SK-N-SH treated with all-trans-retinoic acid at 6 μM for 48 hours (cell line): ENCODE results near the gene FHIT.

ENCODE experiments used
- ESRRG ChIP-seq: fragments of 250-450 bp; sonication (Bioruptor Pico); IDR thresholded peaks from 2 replicates; pipeline ENCODE4 v1.6.1; 2021; ENCODE audit warnings: mild to moderate bottlenecking
- PATZ1 ChIP-seq: fragments of 250-450 bp; sonication (Bioruptor Pico); IDR thresholded peaks from 2 replicates; pipeline ENCODE4 v1.8.0; 2020; ENCODE audit warnings: mild to moderate bottlenecking, moderate library complexity, borderline replicate concordance
- POU6F1 ChIP-seq: fragments of 250-450 bp; sonication (Bioruptor Pico); IDR thresholded peaks from 2 replicates; pipeline ENCODE4 v1.8.0; 2021; ENCODE audit warnings: low read depth, mild to moderate bottlenecking, moderate library complexity, borderline replicate concordance
- ZFP3 ChIP-seq: fragments of 250-450 bp; sonication (Bioruptor Pico); IDR thresholded peaks from 2 replicates; pipeline ENCODE4 v1.5.0; 2020; ENCODE audit warnings: mild to moderate bottlenecking, moderate library complexity
- ZFP30 ChIP-seq: fragments of 450-650 bp; formaldehyde crosslinking; IDR thresholded peaks from 2 replicates; pipeline ENCODE4 v1.5.0; 2022; ENCODE audit warnings: mild to moderate bottlenecking, moderate library complexity
- ZNF565 ChIP-seq: fragments of 450-650 bp; formaldehyde crosslinking; conservative IDR thresholded peaks from 2 replicates; pipeline ENCODE4 v1.5.0; 2020; ENCODE audit warnings: low read depth, mild to moderate bottlenecking, moderate library complexity
- ZNF70 ChIP-seq: fragments of 450-650 bp; formaldehyde crosslinking; IDR thresholded peaks from 2 replicates; pipeline ENCODE4 v1.5.0; 2020; ENCODE audit warnings: mild to moderate bottlenecking, moderate library complexity
- ZNF8 ChIP-seq: fragments of 450-650 bp; formaldehyde crosslinking; IDR thresholded peaks from 2 replicates; pipeline ENCODE4 v1.5.0; 2020; ENCODE audit warnings: mild to moderate bottlenecking, moderate library complexity

GRCh38 chr3:60081381-60082095 is 1169.7 kb downstream of the FHIT start:
- no peak for TF ChIP-seq ZNF70 (CRISPR knock-in tag)
- TF ChIP-seq ESRRG = no peak
- no peak for TF ChIP-seq ZNF565
- no peak for TF ChIP-seq POU6F1 (CRISPR knock-in tag)
- TF ChIP-seq ZFP3 (CRISPR knock-in tag) = no peak
- TF ChIP-seq PATZ1 (CRISPR knock-in tag) = no peak
- TF ChIP-seq ZNF8 (CRISPR knock-in tag) = no peak
- no peak for TF ChIP-seq ZFP30
